Thoracic aorta (tissue), 2 donors: ENCODE data around the gene ZFP62. TPM values are rescaled to one million over a fixed set of nuclear protein-coding genes. Genes with fewer than 3 reads are reported as not detected.

Source experiments
- ATAC-seq: fragments of 150-250 bp; one replicate; pipeline ENCODE4 v1.8.0; 2017; ENCODE audit warnings: low read depth; ENCODE audit not compliant: insufficient number of reproducible peaks, low FRiP score
- DNase-seq: peaks from one replicate; pipeline ENCODE4 v3.0.0-alpha.2; 2020; ENCODE audit warnings: low spot score
- H3K27ac ChIP-seq, 2 donors: fragments of 200-600 bp; sonication (generic); 1 replicate in 1 of 2; 2 replicates in 1 of 2; pipeline ENCODE4 v1.5.1; 2016; ENCODE audit warnings: mild to moderate bottlenecking in 2 of 2, moderate library complexity in 2 of 2
- H3K27me3 ChIP-seq: fragments of 200-600 bp; sonication (generic); replicated peaks from 2 replicates; pipeline ENCODE4 v1.6.0; 2016; ENCODE audit warnings: mild to moderate bottlenecking; ENCODE audit not compliant: insufficient read depth
- H3K36me3 ChIP-seq: fragments of 200-600 bp; sonication (generic); one replicate; pipeline ENCODE4 v1.5.1; 2016
- H3K4me1 ChIP-seq, 2 donors: fragments of 200-600 bp; sonication (generic); 1 replicate in 1 of 2; 2 replicates in 1 of 2; pipeline versions ENCODE4 v1.5.1 to v1.6.0; 2016; ENCODE audit warnings: low read depth in 2 of 2, mild to moderate bottlenecking in 1 of 2; ENCODE audit not compliant: control insufficient read depth in 1 of 2
- H3K4me3 ChIP-seq: fragments of 200-600 bp; sonication (generic); 2 replicates; pipeline ENCODE4 v1.5.1; 2016; ENCODE audit warnings: mild to moderate bottlenecking
- H3K9me3 ChIP-seq: fragments of 200-600 bp; sonication (generic); 2 replicates; pipeline ENCODE4 v1.5.1; 2016
- total RNA-seq, 2 donors: library from RNA; depleted of rRNA; stranded (reverse); fragments of >200 nt; gene quantifications; one replicate each; pipeline versions ENCODE4 v1.1.0 to v1.2.3, GENCODE V29; 2016
- TF ChIP-seq, protein P1 (sequence below): fragments of 200-600 bp; sonication (generic); IDR thresholded peaks from one replicate; pipeline ENCODE4 v1.5.1; 2019; ENCODE audit warnings: antibody characterized with exemption

The ZFP62 gene
- total RNA-seq, 2 donors from 2014 or later = 12.2 to 19.0 TPM

DNA sequence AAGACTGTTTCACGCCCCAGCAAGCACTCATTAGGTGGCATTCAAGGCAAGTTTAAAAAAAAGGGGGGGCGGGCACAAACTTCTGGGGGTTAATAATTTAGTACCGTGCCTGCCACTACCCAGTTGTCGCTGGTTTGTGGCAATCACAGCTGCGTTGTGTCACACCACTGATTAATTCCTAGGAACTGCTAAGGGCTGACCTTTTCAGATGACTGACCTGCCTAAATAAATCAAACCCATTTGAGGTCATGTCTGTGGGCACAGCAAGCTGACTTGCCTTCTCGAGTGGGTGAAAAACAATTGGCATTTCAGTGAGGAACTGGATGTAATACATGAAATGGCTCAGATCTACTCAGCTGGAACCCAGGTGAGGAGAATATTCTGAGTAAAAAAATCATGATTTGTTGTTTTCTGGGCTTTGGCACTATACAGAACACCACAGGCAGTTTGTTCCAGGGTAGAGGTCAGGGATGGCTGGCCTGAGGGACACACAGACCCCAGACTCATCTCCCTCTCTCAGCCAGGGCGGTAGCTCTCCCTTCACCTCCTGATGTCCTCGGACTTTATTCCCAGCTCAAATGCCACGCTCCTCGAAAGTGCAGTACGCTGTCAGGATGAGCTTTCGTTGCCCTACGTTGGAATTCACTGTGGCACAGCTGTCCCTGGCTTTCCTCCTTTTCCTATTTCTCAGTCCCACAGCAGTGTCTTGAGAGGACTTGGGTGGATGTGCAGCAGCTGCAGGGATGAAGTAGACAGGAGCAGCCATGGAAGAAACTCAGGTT, 43.0 kb downstream of the ZFP62 start:
- Histone ChIP-seq H3K4me1 (peaks cover 11 to 36% of the 10 kb centered on the region in 2 donors), H3K27ac (peak overlapping the region in 1 of 2 donors; percentile 36), H3K9me3 (no peaks in the 10 kb centered on the region), H3K36me3 (no peaks in the 10 kb centered on the region), H3K27me3 (no peaks in the 10 kb centered on the region), H3K4me3 (no peak overlapping the region)
- ATAC-seq (no peak), DNase-seq (no peak)
- TF ChIP-seq, protein P1, sequence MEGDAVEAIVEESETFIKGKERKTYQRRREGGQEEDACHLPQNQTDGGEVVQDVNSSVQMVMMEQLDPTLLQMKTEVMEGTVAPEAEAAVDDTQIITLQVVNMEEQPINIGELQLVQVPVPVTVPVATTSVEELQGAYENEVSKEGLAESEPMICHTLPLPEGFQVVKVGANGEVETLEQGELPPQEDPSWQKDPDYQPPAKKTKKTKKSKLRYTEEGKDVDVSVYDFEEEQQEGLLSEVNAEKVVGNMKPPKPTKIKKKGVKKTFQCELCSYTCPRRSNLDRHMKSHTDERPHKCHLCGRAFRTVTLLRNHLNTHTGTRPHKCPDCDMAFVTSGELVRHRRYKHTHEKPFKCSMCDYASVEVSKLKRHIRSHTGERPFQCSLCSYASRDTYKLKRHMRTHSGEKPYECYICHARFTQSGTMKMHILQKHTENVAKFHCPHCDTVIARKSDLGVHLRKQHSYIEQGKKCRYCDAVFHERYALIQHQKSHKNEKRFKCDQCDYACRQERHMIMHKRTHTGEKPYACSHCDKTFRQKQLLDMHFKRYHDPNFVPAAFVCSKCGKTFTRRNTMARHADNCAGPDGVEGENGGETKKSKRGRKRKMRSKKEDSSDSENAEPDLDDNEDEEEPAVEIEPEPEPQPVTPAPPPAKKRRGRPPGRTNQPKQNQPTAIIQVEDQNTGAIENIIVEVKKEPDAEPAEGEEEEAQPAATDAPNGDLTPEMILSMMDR = no peak

DNA sequence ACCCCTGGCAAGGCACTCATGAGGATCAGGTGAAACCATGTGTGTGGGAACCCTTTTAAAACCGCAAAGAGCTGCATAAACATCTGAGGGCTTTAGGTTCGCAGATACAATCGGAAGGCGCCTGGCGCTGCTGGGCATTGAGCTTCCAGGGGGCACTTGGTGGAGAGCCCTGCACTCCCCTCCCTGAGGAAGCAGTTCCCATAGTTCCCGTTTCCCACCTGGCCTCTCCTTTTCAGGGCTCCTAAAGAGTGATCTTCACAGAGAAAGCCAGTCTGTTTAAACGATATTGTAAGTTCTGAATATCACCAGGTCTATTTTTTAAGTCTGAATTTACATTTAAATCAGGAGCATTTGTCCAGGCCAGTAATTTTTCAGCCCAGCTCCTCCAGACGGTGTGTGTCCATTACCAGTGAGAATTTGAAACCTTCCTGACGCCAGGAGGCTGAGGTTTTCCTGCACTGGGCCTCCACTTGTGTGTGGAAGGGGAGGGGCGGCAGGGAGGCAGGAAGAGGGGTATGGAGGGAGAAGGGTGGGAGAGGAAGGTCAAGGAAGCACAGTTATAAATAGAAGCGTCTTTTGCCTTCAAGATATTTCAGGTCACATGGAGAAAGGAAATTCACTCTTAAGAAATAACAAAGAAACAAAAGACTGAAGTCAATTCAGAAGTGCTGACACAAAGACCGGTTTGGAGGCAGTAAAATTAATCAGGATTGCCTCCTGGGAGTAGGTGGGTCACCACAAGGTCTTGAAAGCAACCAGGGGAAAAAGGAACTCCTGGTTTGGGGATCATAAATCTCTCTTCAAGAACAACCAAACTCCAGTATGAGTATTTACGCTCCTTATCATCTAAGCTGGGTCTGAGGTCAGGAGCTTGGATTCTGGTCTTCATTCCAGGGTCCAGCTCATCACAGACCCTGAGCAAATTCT, 44.2 kb downstream of the ZFP62 start:
- peak overlapping the region; percentile 46 to 55 for H3K27ac ChIP-seq
- H3K4me3 ChIP-seq = no peak overlapping the region
- peaks cover 11 to 37% of the 10 kb centered on the region in 2 donors for H3K4me1 ChIP-seq
- DNase-seq = no peak
- H3K36me3 ChIP-seq = no peaks in the 10 kb centered on the region
- TF ChIP-seq, protein P1 = no peak
- ATAC-seq = no peak
- H3K9me3 ChIP-seq = no peaks in the 10 kb centered on the region
- no peaks in the 10 kb centered on the region for H3K27me3 ChIP-seq

DNA sequence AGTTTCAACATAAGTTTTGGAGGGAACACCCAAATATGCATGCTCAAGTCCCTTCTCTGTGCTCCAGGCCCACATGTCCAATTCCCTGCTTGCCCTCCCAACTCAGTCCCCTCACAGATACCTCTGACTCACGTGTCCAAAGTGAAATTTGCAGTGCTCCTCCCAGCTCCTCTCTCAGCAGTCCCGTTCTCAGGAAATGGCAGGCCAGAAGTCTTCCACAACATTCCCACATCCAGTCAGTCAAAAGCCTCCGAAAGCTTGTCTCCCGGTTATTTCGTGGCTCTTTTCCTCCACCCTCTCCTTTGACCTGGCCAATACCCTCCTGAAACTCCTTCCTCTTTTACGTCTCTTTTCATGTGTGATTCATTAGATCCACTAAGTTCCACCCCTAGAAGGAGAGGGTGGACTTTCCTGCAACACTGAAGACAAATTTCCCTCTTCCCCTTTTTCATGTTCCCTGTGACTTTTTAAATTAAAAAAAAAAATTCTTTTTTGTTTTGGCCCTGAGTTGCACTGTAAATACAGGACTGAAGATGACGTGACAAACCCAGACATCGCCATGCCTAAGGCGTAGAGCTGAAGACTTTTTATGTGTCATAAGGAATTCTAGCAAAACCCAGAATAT, 45.7 kb downstream of the ZFP62 start:
- no peaks in the 10 kb centered on the region for H3K27me3 ChIP-seq
- H3K36me3 ChIP-seq = no peaks in the 10 kb centered on the region
- H3K9me3 ChIP-seq = no peaks in the 10 kb centered on the region
- peak overlapping the region in 1 of 2 donors; percentile 55 for H3K27ac ChIP-seq
- H3K4me1 ChIP-seq = peaks cover 14 to 39% of the 10 kb centered on the region in 2 donors
- ATAC-seq = no peak
- TF ChIP-seq, protein P1 = no peak
- peak overlapping the region; percentile 55 for H3K4me3 ChIP-seq
- no peak for DNase-seq

DNA sequence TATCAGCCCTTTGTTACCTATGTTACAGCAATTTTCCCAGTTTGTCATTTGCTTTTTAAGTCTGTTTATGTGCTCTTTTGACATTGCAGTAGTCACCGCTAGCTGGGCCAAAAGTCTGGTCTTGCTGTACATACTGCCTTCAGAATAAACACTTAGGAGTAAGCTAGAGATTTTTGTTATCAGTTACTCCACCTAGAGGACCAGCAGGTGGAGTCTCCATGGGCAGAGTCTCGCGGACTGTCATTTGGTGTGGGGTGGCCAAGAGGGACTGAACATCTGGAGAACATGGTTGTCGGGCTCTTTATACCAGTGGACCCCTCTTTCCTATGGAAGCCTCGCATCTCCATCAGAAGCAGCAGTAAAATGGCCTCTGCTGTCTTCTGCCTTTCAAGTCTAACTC, 47.7 kb downstream of the ZFP62 start:
- H3K27ac ChIP-seq = no peak overlapping the region
- no peaks in the 10 kb centered on the region for H3K36me3 ChIP-seq
- TF ChIP-seq, protein P1 = no peak
- ATAC-seq (no peak), DNase-seq (no peak)
- no peaks in the 10 kb centered on the region for H3K9me3 ChIP-seq
- peaks cover 17 to 39% of the 10 kb centered on the region in 2 donors for H3K4me1 ChIP-seq
- peak overlapping the region; percentile 55 for H3K4me3 ChIP-seq
- H3K27me3 ChIP-seq = no peaks in the 10 kb centered on the region
